ENCODE results near the gene AAK1. TPM values are rescaled to one million over a fixed set of nuclear protein-coding genes. Genes with fewer than 3 reads are reported as not detected.

The AAK1 gene
- total RNA-seq, 1 experiment from 2014 or later: 30.6 TPM

GRCh38 chr2:69561101-69561500, 82.4 kb downstream of the AAK1 start:
- H4K5ac ChIP-seq (ENCODE audit: insufficient read length, low read depth, low read length): no peak overlapping the region
- no peaks in the 10 kb centered on the region; the same call in 1 of the 2 replicates for H3K79me2 ChIP-seq (ENCODE audit: insufficient read depth, low read length)
- H3K9me3 ChIP-seq (ENCODE audit: control insufficient read depth, low read depth, low read length): no peaks in the 10 kb centered on the region
- Mint-ChIP-seq H3K9me3 (no peaks in the 10 kb centered on the region), H3K4me3 (no peak overlapping the region), H3K27ac (no peak overlapping the region), H3K4me1 (peaks cover 13 to 17% of the 10 kb centered on the region in 2 experiments), H3K27me3 (ENCODE audit: low read depth) (no peaks in the 10 kb centered on the region), H3K36me3 (ENCODE audit: insufficient read depth in 1 of 3, low read depth in 3 of 3) (no peaks in the 10 kb centered on the region)
- H3K27me3 ChIP-seq (ENCODE audit: insufficient read depth, low read length): no peaks in the 10 kb centered on the region
- no peak for DNase-seq
- no CpG with 5 or more reads among the region's 3 CpGs for WGBS (ENCODE audit: extremely low coverage, insufficient read length, low lambda C conversion rate)
- H3T11ph ChIP-seq (ENCODE audit: low read length): no peak overlapping the region
- H4K20me1 ChIP-seq (ENCODE audit: control insufficient read depth, insufficient read depth, insufficient read length): no peaks in the 10 kb centered on the region
- H2AFZ ChIP-seq (ENCODE audit: low read length): no peak overlapping the region
- no peak overlapping the region for H3K18ac ChIP-seq (ENCODE audit: insufficient read length, low read depth, low read length)
- H2BK120ac ChIP-seq (ENCODE audit: low read depth, low read length, poor library complexity, severe bottlenecking): no peak overlapping the region
- no peak overlapping the region for H3K9ac ChIP-seq (ENCODE audit: extremely low read depth, insufficient read length, low read length)
- TF ChIP-seq, protein P1, sequence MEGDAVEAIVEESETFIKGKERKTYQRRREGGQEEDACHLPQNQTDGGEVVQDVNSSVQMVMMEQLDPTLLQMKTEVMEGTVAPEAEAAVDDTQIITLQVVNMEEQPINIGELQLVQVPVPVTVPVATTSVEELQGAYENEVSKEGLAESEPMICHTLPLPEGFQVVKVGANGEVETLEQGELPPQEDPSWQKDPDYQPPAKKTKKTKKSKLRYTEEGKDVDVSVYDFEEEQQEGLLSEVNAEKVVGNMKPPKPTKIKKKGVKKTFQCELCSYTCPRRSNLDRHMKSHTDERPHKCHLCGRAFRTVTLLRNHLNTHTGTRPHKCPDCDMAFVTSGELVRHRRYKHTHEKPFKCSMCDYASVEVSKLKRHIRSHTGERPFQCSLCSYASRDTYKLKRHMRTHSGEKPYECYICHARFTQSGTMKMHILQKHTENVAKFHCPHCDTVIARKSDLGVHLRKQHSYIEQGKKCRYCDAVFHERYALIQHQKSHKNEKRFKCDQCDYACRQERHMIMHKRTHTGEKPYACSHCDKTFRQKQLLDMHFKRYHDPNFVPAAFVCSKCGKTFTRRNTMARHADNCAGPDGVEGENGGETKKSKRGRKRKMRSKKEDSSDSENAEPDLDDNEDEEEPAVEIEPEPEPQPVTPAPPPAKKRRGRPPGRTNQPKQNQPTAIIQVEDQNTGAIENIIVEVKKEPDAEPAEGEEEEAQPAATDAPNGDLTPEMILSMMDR (conservative IDR thresholded peaks at IDR 0.05): no peak
- no peaks in the 10 kb centered on the region for H3K23me2 ChIP-seq (ENCODE audit: insufficient read length, low read depth, low read length, poor library complexity, severe bottlenecking)
- no peak overlapping the region for H3K27ac ChIP-seq (ENCODE audit: insufficient read length, low read depth, low read length)
- no peak overlapping the region for H4K8ac ChIP-seq (replicated peaks; ENCODE audit: insufficient read length, low read depth, low read length)
- no peak overlapping the region for H2BK15ac ChIP-seq (ENCODE audit: low read depth, low read length)
- H2BK12ac ChIP-seq (ENCODE audit: insufficient read length, low read depth, low read length): no peak overlapping the region
- no peak overlapping the region for H2BK5ac ChIP-seq (ENCODE audit: insufficient read length, low read length)
- H3K4me1 ChIP-seq (ENCODE audit: insufficient read depth, low read length): peaks cover 3% of the 10 kb centered on the region; the same call in 1 of the 2 replicates
- H3K4me2 ChIP-seq (ENCODE audit: insufficient read depth, insufficient read length, low read length): no peak overlapping the region
- no peak overlapping the region for H3K56ac ChIP-seq (ENCODE audit: insufficient read length, low read depth, low read length)
- H3K23ac ChIP-seq (ENCODE audit: insufficient read length, low read depth, low read length): no peak overlapping the region
- no peak overlapping the region for H3K4ac ChIP-seq (ENCODE audit: low read depth, low read length)
- H4K91ac ChIP-seq (ENCODE audit: insufficient read length, low read depth, low read length): no peak overlapping the region
- H2BK20ac ChIP-seq (ENCODE audit: low read depth, low read length, poor library complexity, severe bottlenecking): no peak overlapping the region
- H3K14ac ChIP-seq (ENCODE audit: insufficient read depth, low read length): no peak overlapping the region
- no peak overlapping the region for H2AK5ac ChIP-seq (ENCODE audit: insufficient read length, low read length)
- H3K79me1 ChIP-seq (ENCODE audit: insufficient read depth, low read depth, low read length, poor library complexity, severe bottlenecking): no peaks in the 10 kb centered on the region
